ENCODE measurements around the gene HNRNPA2B1. TPM values are rescaled to one million over a fixed set of nuclear protein-coding genes. Genes with fewer than 3 reads are reported as not detected.

HNRNPA2B1 gene
- total RNA-seq, 2 experiments from 2014 or later: 258 to 1,090 TPM

GRCh38 chr7:26143298-26144048 is 57.1 kb downstream of the HNRNPA2B1 start:
- no peak overlapping the region for H3K4me2 ChIP-seq (ENCODE audit: low read length)
- H3K4me1 ChIP-seq (ENCODE audit: insufficient read depth, low read length, poor library complexity, severe bottlenecking): no peaks in the 10 kb centered on the region
- intact Hi-C loops (cut with micrococcal nuclease; ENCODE audit: unreplicated experiment): no loop called here
- H4K20me1 ChIP-seq (ENCODE audit: insufficient read depth, low read length): no peaks in the 10 kb centered on the region
- no peak overlapping the region for H3K27ac ChIP-seq (ENCODE audit: low read depth, low read length, poor library complexity, severe bottlenecking)
- no TSS peak for BruUV-seq (replicated peaks)
- ChIA-PET POLR2A (interaction anchor here (1.1 kb wide), 1 partner anchor 15 kb away, joined by 3 read pairs; no protein-coding TSS in a partner anchor), CTCF (ENCODE audit: unreplicated experiment) (no interaction called here)
- no peak for DNase-seq (ENCODE audit: low spot score)
- no peaks in the 10 kb centered on the region for H3K36me3 ChIP-seq (ENCODE audit: insufficient read depth, low read length)
- H3K4me3 ChIP-seq (ENCODE audit: low read depth, low read length, poor library complexity, severe bottlenecking): no peak overlapping the region
- no peaks in the 10 kb centered on the region for H3K79me2 ChIP-seq (ENCODE audit: insufficient read depth, low read depth, low read length)
- no peaks in the 10 kb centered on the region for H3K9me2 ChIP-seq (ENCODE audit: insufficient read depth, low read length)
- no peaks in the 10 kb centered on the region for H3K9me3 ChIP-seq (ENCODE audit: low read length)
- no peak overlapping the region for H2AFZ ChIP-seq (ENCODE audit: low read length)
- TF ChIP-seq CTCF (conservative IDR thresholded peaks at IDR 0.05; ENCODE audit: low read length): no peak
- no peak for TF ChIP-seq EZH2phosphoT487 (IDR thresholded peaks at IDR 0.05; ENCODE audit: borderline replicate concordance, low read depth, low read length)

GRCh38 chr7:26141077-26141476 is 59.5 kb downstream of the HNRNPA2B1 start:
- no peak for DNase-seq (ENCODE audit: low spot score)
- H2AFZ ChIP-seq (ENCODE audit: low read length): no peak overlapping the region
- no peaks in the 10 kb centered on the region for H4K20me1 ChIP-seq (ENCODE audit: insufficient read depth, low read length)
- no peak overlapping the region for H3K4me3 ChIP-seq (ENCODE audit: low read depth, low read length, poor library complexity, severe bottlenecking)
- no peaks in the 10 kb centered on the region for H3K79me2 ChIP-seq (ENCODE audit: insufficient read depth, low read depth, low read length)
- no peak overlapping the region for H3K4me2 ChIP-seq (ENCODE audit: low read length)
- intact Hi-C loops (cut with micrococcal nuclease; ENCODE audit: unreplicated experiment): no loop called here
- no peaks in the 10 kb centered on the region for H3K9me3 ChIP-seq (ENCODE audit: low read length)
- H3K36me3 ChIP-seq (ENCODE audit: insufficient read depth, low read length): no peaks in the 10 kb centered on the region
- H3K27ac ChIP-seq (ENCODE audit: low read depth, low read length, poor library complexity, severe bottlenecking): no peak overlapping the region
- no peaks in the 10 kb centered on the region for H3K4me1 ChIP-seq (ENCODE audit: insufficient read depth, low read length, poor library complexity, severe bottlenecking)
- ChIA-PET POLR2A (no interaction called here), CTCF (ENCODE audit: unreplicated experiment) (no interaction called here)
- H3K9me2 ChIP-seq (ENCODE audit: insufficient read depth, low read length): no peaks in the 10 kb centered on the region
- TF ChIP-seq EZH2phosphoT487 (IDR thresholded peaks at IDR 0.05; ENCODE audit: borderline replicate concordance, low read depth, low read length) (no peak), CTCF (conservative IDR thresholded peaks at IDR 0.05; ENCODE audit: low read length) (no peak)
- BruUV-seq (replicated peaks): no TSS peak

GRCh38 chr7:26140380-26140779 is 60.2 kb downstream of the HNRNPA2B1 start:
- TF ChIP-seq CTCF (conservative IDR thresholded peaks at IDR 0.05; ENCODE audit: low read length): no peak
- TF ChIP-seq EZH2phosphoT487 (IDR thresholded peaks at IDR 0.05; ENCODE audit: borderline replicate concordance, low read depth, low read length): no peak
- DNase-seq (ENCODE audit: low spot score): no peak
- Histone ChIP-seq H4K20me1 (ENCODE audit: insufficient read depth, low read length) (no peaks in the 10 kb centered on the region), H3K4me2 (ENCODE audit: low read length) (no peak overlapping the region), H3K36me3 (ENCODE audit: insufficient read depth, low read length) (no peaks in the 10 kb centered on the region), H2AFZ (ENCODE audit: low read length) (no peak overlapping the region), H3K4me3 (ENCODE audit: low read depth, low read length, poor library complexity, severe bottlenecking) (no peak overlapping the region), H3K9me3 (ENCODE audit: low read length) (no peaks in the 10 kb centered on the region), H3K27ac (ENCODE audit: low read depth, low read length, poor library complexity, severe bottlenecking) (no peak overlapping the region), H3K79me2 (ENCODE audit: insufficient read depth, low read depth, low read length) (no peaks in the 10 kb centered on the region), H3K9me2 (ENCODE audit: insufficient read depth, low read length) (no peaks in the 10 kb centered on the region), H3K4me1 (ENCODE audit: insufficient read depth, low read length, poor library complexity, severe bottlenecking) (no peaks in the 10 kb centered on the region)
- intact Hi-C loops (cut with micrococcal nuclease; ENCODE audit: unreplicated experiment): no loop called here
- CTCF ChIA-PET (ENCODE audit: unreplicated experiment): no interaction called here
- POLR2A ChIA-PET: no interaction called here
- BruUV-seq (replicated peaks): no TSS peak

Data from OCI-LY7 (cell line).